B cell (primary cell): ENCODE results near the gene TGFBRAP1. TPM values are rescaled to one million over a fixed set of nuclear protein-coding genes. Genes with fewer than 3 reads are reported as not detected.
"Not testable (repeated sequence)": the region's sequence is repeated elsewhere in the genome, so short reads cannot be mapped to it uniquely, and the experiment has no call there.

Experiments used
- ATAC-seq: fragments of 200-7000 bp; cut with Tn5 transposase; one replicate; pipeline ENCODE4 v1.10.0; 2021; ENCODE audit warnings: low read depth, mild to moderate bottlenecking, moderate number of reproducible peaks, moderate library complexity
- CTCF ChIA-PET: fragments of 350-600 bp; sonication (Branson Sonifier 250); formaldehyde crosslinking; loops from one replicate; lab custom pipeline; 2021; ENCODE audit warnings: antibody characterized with exemption, inconsistent platforms; lab: Charles Lee
- POLR2A ChIA-PET: fragments of 350-600 bp; sonication (Branson Sonifier 250); formaldehyde crosslinking; loops from one replicate; lab custom pipeline; 2021; ENCODE audit warnings: antibody characterized with exemption; lab: Charles Lee
- DNase-seq: peaks from one replicate; pipeline ENCODE4 v3.0.0; 2013
- H2AFZ ChIP-seq: 2 replicates; pipeline ENCODE4 v1.6.1; 2012; ENCODE audit warnings: mild to moderate bottlenecking, low read depth, low read length; ENCODE audit not compliant: insufficient read depth, poor library complexity, severe bottlenecking
- H3K27ac ChIP-seq, 2 donors: 1 replicate in 1 of 2; 2 replicates in 1 of 2; pipeline ENCODE4 v1.5.1; 2012 to 2013; ENCODE audit warnings: low read length in 2 of 2, mild to moderate bottlenecking in 2 of 2, moderate library complexity in 1 of 2
- H3K27me3 ChIP-seq, 4 experiments: fragments of 200-600 bp in 1 of 4; sonication (generic) in 1 of 4; replicated peaks in 1 of 4; 1 replicate in 2 of 4; 2 replicates in 2 of 4; pipeline versions ENCODE4 v1.6.1 to v1.7.0; 2013 to 2016; ENCODE audit warnings: low read length in 3 of 4, mild to moderate bottlenecking in 2 of 4, mixed read lengths in 1 of 4, moderate library complexity in 1 of 4; ENCODE audit not compliant: insufficient read depth in 4 of 4, control insufficient read depth in 3 of 4; ENCODE audit errors: control extremely low read depth in 1 of 4
- H3K36me3 ChIP-seq, 2 experiments: replicated peaks in 1 of 2; 1 replicate in 1 of 2; 2 replicates in 1 of 2; pipeline versions ENCODE4 v1.6.1 to v1.7.1; 2013; ENCODE audit warnings: low read length in 1 of 2; ENCODE audit not compliant: insufficient read depth in 2 of 2, control insufficient read depth in 1 of 2; ENCODE audit errors: control extremely low read depth in 1 of 2, extremely low read depth in 1 of 2
- H3K4me1 ChIP-seq, 2 donors: fragments of 200-600 bp in 1 of 2; sonication (generic) in 1 of 2; 1 replicate in 1 of 2; 2 replicates in 1 of 2; pipeline versions ENCODE4 v1.5.1 to v1.6.1; 2013 to 2017; ENCODE audit warnings: low read length in 2 of 2; ENCODE audit not compliant: control insufficient read depth in 2 of 2, insufficient read depth in 2 of 2
- H3K4me2 ChIP-seq: replicated peaks from 2 replicates; pipeline ENCODE3; 2012; ENCODE audit warnings: mild to moderate bottlenecking, low read depth, low read length; ENCODE audit not compliant: poor library complexity, severe bottlenecking
- H3K4me3 ChIP-seq, 5 experiments: fragments of 200-600 bp in 1 of 5; sonication (generic) in 1 of 5; 1 replicate in 3 of 5; 2 replicates in 2 of 5; pipeline versions ENCODE4 v1.5.1 to v1.7.0; 2011 to 2016; ENCODE audit warnings: low read length in 4 of 5, mild to moderate bottlenecking in 4 of 5, low read depth in 2 of 5, control low read depth in 1 of 5, moderate library complexity in 1 of 5; ENCODE audit not compliant: insufficient read depth in 1 of 5; ENCODE audit errors: control extremely low read depth in 1 of 5, extremely low read depth in 1 of 5
- H3K79me2 ChIP-seq: fragments of 200-600 bp; sonication (generic); one replicate; pipeline ENCODE4 v1.6.0; 2016; ENCODE audit warnings: low read length; ENCODE audit not compliant: control insufficient read depth, insufficient read depth
- H3K9ac ChIP-seq: fragments of 200-600 bp; sonication (generic); 2 replicates; pipeline ENCODE4 v1.6.1; 2017; ENCODE audit warnings: mild to moderate bottlenecking, low read length, moderate library complexity
- H3K9me3 ChIP-seq, 3 donors: one replicate each; pipeline versions ENCODE4 v1.6.1 to v1.7.1; 2013; ENCODE audit warnings: low read length in 2 of 3; ENCODE audit not compliant: control insufficient read depth in 2 of 3, insufficient read depth in 1 of 3; ENCODE audit errors: control extremely low read depth in 1 of 3
- H4K20me1 ChIP-seq: 2 replicates; pipeline ENCODE4 v1.6.0; 2012; ENCODE audit warnings: mild to moderate bottlenecking, low read length; ENCODE audit not compliant: insufficient read depth, control insufficient read depth, poor library complexity, severe bottlenecking
- H3K27ac Mint-ChIP-seq: one replicate; pipeline ENCODE4 v1.8.0; 2021; ENCODE audit warnings: mixed read lengths
- H3K27me3 Mint-ChIP-seq: one replicate; pipeline ENCODE4 v1.8.0; 2021; ENCODE audit warnings: mixed read lengths
- H3K4me1 Mint-ChIP-seq: one replicate; pipeline ENCODE4 v1.8.0; 2021; ENCODE audit warnings: mixed read lengths
- H3K4me3 Mint-ChIP-seq: one replicate; pipeline ENCODE4 v1.8.0; 2021; ENCODE audit warnings: mixed read lengths
- H3K9me3 Mint-ChIP-seq: one replicate; pipeline ENCODE4 v1.8.0; 2022; ENCODE audit warnings: mixed read lengths; ENCODE audit not compliant: insufficient read depth
- EZH2 ChIP-seq: IDR thresholded peaks from 2 replicates; pipeline ENCODE4 v1.6.1; 2012; ENCODE audit warnings: borderline replicate concordance, low read depth, mild to moderate bottlenecking, moderate library complexity, low read length; ENCODE audit not compliant: insufficient read depth, poor library complexity, severe bottlenecking
- WGBS: methylation state at CpG from one replicate; pipeline ENCODE4 v1.1.5; 2013; ENCODE audit warnings: missing lambda C conversion rate; ENCODE audit not compliant: insufficient coverage; 5-methylcytosine and 5-hydroxymethylcytosine counted together
- intact Hi-C: fragments of 100-400 bp; cut with micrococcal nuclease; formaldehyde crosslinking; loops from one replicate; pipeline ENCODE4 v1.10.0; 2022
- polyA plus RNA-seq: library from polyadenylated mRNA; depleted of rRNA; stranded (reverse); fragments of >200 nt; gene quantifications from 2 replicates; pipeline ENCODE4 v1.2.3, GENCODE V29; 2012
- total RNA-seq, 2 donors: library from RNA; stranded (reverse); fragments of 120-200 nt in 1 of 2; gene quantifications; 1 replicate in 1 of 2; 2 replicates in 1 of 2; pipeline versions ENCODE4 v1.2.3 to v1.2.4, GENCODE V29; 2013 to 2022
- TF ChIP-seq, protein P1 (sequence below): fragments of 200-600 bp; IDR thresholded peaks from one replicate; pipeline ENCODE4 v1.8.0; 2022; ENCODE audit warnings: antibody characterized with exemption, mild to moderate bottlenecking

The TGFBRAP1 gene
- total and polyA plus RNA-seq, 2 donors (not counting 1 experiment from before 2014, with no cell fraction given) = 9.3 to 21.7 TPM

DNA sequence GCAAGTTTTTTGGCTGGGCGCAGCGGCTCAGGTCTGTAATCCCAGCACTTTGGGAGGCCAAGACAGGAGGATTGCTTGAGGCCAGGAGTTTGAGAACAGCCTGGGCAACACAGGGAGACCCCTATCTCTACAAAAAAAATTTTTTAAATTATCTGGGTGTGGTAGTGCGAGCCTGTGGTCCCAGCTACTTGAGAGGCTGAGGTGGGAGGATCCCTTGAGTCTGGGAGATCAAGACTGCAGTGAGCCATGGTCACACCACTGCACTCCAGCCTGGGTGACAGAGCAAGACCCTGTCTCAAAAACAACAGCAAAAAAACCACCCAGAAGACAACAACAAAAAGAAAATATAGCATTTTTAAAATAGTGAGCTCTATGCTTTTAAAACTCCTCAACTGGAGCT is 2.3 kb downstream of the TGFBRAP1 start:
- H2AFZ ChIP-seq, H3K4me3 ChIP-seq, H3K36me3 ChIP-seq, H3K9me3 ChIP-seq, H3K27me3 Mint-ChIP-seq, H3K27ac ChIP-seq, H3K4me2 ChIP-seq, ATAC-seq, H3K9me3 Mint-ChIP-seq, H3K27me3 ChIP-seq, H3K9ac ChIP-seq, H3K27ac Mint-ChIP-seq, DNase-seq, H3K4me3 Mint-ChIP-seq, POLR2A ChIA-PET, intact Hi-C loops: not testable (repeated sequence)
- H3K4me1 Mint-ChIP-seq = peaks cover 61% of the 10 kb centered on the region
- WGBS = 60% methylated on average over 1 of the region's 3 CpGs
- peaks cover 22% of the 10 kb centered on the region for H4K20me1 ChIP-seq
- peaks cover 62% of the 10 kb centered on the region for H3K79me2 ChIP-seq
- CTCF ChIA-PET = interaction anchor here (1.1 to 1.3 kb wide), 2 partner anchors 8 to 10 kb away, joined by 3 read pairs; no protein-coding TSS in a partner anchor
- H3K4me1 ChIP-seq = peaks cover 25 to 27% of the 10 kb centered on the region in 2 donors

DNA sequence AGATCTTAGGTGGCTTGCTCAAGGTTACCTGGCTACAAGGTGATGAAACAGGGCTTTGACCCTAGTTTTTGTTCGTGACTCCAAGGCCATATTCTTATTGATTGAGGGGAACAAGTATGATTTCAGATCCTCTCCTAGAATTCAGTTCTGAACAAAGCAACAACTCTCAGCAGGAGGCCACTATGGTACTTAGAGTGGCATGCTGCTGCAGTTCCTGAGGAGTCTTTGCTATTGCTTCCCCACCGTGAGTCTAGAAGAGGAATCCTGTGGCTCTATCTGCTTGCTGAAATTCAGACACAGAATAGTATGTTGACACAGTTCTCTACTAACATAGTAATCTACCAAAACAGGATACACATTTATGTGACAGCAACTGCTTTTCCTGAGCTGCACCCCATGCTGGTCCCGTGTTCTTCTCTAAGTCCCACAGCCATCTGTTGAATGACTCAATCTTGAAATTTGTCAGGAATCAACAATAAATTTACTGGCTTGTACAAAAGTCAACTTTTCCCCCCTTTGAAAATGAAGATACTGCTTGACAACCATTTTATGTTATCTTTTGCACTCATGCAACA is 4.1 kb downstream of the TGFBRAP1 start:
- Mint-ChIP-seq H3K4me1 (peaks cover 60% of the 10 kb centered on the region), H3K4me3 (no peak overlapping the region), H3K9me3 (no peaks in the 10 kb centered on the region), H3K27me3 (no peaks in the 10 kb centered on the region), H3K27ac (no peak overlapping the region)
- POLR2A ChIA-PET = no interaction called here
- Histone ChIP-seq H3K79me2 (peaks cover 70% of the 10 kb centered on the region), H3K36me3 (no peaks in the 10 kb centered on the region), H3K4me2 (no peak overlapping the region), H3K27ac (no peak overlapping the region), H3K4me1 (peaks cover 20 to 24% of the 10 kb centered on the region in 2 donors), H2AFZ (no peak overlapping the region), H3K9me3 (no peaks in the 10 kb centered on the region), H3K27me3 (no peaks in the 10 kb centered on the region), H4K20me1 (peaks cover 27% of the 10 kb centered on the region), H3K9ac (no peak overlapping the region), H3K4me3 (no peak overlapping the region)
- CTCF ChIA-PET = no interaction called here
- 33% methylated on average over 3 of the region's 3 CpGs for WGBS
- intact Hi-C loops = no loop called here
- DNase-seq (no peak), ATAC-seq (no peak)
- TF ChIP-seq, protein P1, sequence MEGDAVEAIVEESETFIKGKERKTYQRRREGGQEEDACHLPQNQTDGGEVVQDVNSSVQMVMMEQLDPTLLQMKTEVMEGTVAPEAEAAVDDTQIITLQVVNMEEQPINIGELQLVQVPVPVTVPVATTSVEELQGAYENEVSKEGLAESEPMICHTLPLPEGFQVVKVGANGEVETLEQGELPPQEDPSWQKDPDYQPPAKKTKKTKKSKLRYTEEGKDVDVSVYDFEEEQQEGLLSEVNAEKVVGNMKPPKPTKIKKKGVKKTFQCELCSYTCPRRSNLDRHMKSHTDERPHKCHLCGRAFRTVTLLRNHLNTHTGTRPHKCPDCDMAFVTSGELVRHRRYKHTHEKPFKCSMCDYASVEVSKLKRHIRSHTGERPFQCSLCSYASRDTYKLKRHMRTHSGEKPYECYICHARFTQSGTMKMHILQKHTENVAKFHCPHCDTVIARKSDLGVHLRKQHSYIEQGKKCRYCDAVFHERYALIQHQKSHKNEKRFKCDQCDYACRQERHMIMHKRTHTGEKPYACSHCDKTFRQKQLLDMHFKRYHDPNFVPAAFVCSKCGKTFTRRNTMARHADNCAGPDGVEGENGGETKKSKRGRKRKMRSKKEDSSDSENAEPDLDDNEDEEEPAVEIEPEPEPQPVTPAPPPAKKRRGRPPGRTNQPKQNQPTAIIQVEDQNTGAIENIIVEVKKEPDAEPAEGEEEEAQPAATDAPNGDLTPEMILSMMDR = no peak
- no peak for TF ChIP-seq EZH2
